ENCODE results near the gene NEDD4L.
"Not testable (repeated sequence)": the region's sequence is repeated elsewhere in the genome, so short reads cannot be mapped to it uniquely, and the experiment has no call there.

Gene NEDD4L

GRCh38 chr18:58363767-58364540 is 319.9 kb downstream of the NEDD4L start:
- no peak for DNase-seq (ENCODE audit: low read depth in 2 of 2, low spot score in 1 of 2)

DNA sequence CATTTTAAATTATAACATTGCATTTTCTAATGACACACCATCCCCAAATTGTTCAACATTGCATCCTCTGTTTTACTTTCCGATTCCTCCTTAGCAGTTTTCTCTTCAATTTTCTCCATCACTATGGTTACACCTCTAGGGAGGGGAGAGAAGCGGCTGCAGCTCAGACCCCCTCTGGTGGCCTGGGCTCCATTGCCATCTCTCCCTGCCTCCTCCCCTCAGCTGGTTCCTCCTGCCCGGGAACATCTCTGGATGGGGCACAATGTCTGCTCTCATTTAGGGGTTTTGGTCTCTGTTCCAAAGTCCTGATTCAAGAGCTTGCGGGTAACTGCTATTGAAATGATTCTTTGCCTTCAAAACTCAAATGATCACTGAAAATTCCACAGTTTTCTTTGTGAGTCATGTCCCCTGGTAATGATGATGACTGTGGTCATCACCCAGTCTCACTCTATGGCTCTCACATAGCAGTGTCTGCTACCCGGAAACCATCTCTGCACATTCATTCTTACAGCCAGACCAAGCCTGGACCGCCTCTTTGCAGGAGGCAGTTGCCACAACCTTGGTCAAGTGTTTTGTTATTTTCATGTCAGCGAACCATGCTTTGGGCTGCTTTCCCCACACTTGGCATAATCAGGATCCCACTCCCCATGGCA is 321.0 kb downstream of the NEDD4L start:
- no peak for DNase-seq (ENCODE audit: low read depth in 2 of 2, low spot score in 1 of 2)

- DNase-seq (ENCODE audit: low read depth in 2 of 2, low spot score in 1 of 2), result no peak
Measured at GRCh38 chr18:58367425-58368140, 323.6 kb downstream of the NEDD4L start.

DNA sequence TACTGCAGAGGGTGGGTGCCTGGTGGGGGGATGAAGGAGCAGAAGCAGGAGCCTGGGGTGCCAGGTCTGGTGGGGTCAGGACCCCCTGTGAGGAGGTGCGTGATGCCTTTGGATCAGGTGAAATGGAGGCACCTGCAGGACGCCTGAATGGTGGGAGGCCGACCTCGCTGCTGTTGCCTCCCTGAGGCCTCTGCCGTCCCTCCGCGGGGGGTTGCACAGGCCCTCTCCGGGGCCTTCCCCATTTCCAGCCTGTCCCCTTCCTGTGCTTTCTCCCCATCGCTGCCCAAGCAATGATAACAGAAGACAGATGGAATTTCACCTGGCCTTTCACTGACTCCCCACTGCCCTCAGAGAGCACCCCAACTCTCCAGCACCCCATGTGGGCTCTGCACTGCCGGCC is 325.6 kb downstream of the NEDD4L start:
- DNase-seq (ENCODE audit: low read depth in 2 of 2, low spot score in 1 of 2), result no peak

- DNase-seq (ENCODE audit: low read depth in 2 of 2, low spot score in 1 of 2), result no peak
Measured at GRCh38 chr18:58370038-58370580, 326.1 kb downstream of the NEDD4L start.

DNA sequence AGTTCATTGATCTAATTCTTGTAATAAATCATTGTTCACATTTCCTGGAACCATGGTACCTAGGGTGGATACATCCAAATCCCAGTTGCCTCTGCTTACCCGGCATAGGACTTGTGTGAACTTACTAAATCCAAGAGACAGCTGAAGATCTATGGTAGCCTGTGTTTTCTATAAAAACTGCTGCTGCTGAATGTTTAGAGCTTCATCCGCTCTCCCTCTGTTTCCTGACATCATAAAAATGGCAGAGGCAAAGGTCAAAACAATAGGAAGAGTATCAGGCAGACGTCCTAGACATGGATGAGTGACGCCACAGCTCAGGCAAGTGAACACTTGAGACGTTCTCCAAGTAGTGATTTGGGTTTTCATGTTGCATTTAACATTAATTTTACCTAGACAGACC is 326.6 kb downstream of the NEDD4L start:
- no peak for DNase-seq (ENCODE audit: low read depth in 2 of 2, low spot score in 1 of 2)

DNA sequence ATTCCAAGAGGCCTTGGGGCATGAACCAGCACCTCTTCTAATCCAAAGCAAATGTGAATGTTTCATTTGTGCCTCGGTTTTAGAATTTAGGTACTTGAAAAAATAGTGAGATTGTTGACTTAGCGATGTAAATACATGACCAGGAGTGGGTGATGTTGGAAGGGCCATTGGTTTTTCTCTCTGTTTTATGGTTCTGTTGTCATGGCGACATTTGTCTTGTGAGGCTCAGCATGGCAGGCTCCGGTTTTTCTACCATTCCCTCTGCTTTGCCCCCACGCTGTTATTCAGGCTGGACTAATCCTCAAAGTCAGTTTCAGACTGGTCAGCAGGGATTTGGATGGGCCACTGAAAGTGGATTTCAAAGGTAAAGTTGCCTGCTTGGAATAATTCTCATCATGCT is 329.5 kb downstream of the NEDD4L start:
- DNase-seq (ENCODE audit: low read depth in 2 of 2, low spot score in 1 of 2), result no peak

GRCh38 chr18:58375051-58375450 is 331.0 kb downstream of the NEDD4L start:
- no peak for DNase-seq (ENCODE audit: low read depth in 2 of 2, low spot score in 1 of 2)

DNA sequence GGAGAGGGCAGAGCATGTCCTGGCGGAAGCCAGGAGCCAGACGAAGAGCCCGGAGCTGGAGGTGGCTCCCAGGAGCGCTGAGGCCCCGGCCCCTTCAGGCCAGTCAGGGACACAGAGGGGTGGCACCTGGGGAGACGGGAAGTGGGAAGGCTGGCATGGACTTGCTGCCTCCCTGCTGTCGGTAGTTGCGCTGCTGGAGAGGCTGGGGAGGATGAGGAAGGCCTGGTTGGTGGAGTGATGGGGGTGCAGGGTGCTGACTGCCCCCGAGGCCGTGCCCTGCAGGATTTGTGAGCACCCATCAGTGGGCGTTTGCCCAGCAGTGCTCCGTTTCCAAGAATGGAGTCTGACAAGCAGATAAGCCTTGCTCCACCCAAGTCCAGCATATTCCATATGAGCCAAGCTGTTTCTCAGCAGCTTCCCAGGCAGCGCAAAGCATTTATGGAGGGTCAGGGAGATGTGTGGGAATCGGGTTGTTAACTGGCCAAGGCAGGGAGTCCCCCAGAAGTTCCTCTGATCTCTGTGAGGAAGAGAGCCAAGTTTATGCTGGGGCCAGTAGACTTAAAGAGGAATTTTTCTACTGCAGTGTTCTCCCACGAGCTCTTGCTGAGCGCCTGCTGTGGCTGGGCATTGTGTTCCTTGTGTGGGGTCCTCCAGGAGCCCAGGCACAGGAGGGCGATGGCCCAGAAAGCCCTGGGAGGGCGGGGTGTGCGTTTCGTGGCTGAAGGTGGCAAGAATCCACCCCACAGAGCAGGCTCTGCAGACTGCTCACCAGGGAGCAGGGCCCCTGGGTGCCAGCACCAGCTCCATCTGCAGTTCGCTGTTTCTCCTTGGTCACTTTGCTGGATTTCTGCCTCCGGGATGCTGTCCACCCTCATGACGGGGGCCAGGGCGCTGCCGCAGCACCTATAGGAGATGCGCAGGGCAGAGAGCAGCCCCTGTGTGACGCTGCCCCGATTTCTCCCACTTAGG is 334.7 kb downstream of the NEDD4L start:
- DNase-seq (ENCODE audit: low read depth in 2 of 2, low spot score in 1 of 2), result no peak

DNA sequence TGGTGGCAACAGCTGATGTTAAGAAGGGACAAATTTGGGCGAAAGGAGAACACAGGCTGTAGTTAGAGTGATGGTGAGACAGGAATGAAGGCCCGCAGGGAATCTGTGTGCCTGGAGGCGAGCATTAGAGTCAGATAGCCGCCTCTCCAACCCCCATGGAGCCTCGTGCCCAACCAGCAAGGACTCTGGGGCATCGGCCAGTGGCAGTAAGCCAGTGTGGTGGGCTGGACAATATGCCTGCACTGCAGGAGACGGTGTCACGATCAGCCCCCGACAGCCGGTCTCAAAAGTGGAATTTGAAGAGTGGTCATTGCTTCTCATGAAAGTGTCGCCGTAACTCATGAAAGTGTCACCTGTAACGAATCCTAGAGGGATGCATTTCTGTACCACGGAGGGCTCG is 335.4 kb downstream of the NEDD4L start:
- DNase-seq (ENCODE audit: low read depth in 2 of 2, low spot score in 1 of 2), result no peak

- DNase-seq (ENCODE audit: low read depth in 2 of 2, low spot score in 1 of 2), result not testable (repeated sequence)
Measured at GRCh38 chr18:58380113-58380512, 336.1 kb downstream of the NEDD4L start.

- no peak for DNase-seq (ENCODE audit: low read depth in 2 of 2, low spot score in 1 of 2)
Measured at GRCh38 chr18:58381676-58382411, 337.8 kb downstream of the NEDD4L start.

DNA sequence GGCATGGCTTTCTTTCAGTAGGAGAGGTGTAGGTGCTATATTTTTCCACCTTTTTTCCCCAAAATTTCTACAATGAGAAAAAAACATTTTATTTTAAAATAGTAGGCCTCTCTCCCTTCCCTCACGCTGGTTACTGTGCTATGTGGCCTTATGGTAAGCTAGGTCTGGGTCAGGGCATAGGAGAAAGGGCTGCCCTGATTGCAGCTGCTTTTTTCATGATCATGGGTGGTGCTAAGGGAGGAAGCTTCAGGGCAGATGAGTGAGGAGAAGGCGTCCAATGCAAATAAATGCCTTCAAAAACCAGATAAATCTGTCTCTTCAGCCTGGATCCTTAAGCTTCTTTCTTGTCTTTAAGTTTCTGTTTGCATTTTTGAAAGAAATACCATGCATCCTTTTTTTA is 338.4 kb downstream of the NEDD4L start:
- no peak for DNase-seq (ENCODE audit: low read depth in 2 of 2, low spot score in 1 of 2)

DNA sequence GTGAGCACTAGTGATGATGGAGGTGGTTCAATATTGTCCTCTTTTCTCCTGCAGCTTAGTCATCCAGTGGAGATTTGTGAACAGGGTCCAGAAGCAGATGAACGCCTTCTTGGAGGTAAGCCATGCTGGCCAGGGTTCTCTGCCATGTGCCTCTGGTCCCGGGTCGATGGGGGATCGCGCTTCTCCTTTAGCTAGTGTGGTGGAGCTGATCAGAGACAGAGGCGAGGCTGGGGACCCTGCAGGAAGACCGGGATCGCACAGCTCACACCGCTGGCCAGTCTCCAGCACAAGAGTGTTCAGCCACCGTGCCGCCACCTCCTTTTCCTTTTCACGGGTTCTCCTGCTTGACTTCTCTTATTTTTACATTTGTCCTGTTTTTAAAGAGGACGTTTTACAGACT is 341.4 kb downstream of the NEDD4L start:
- DNase-seq (ENCODE audit: low read depth in 2 of 2, low spot score in 1 of 2), result no peak

DNA sequence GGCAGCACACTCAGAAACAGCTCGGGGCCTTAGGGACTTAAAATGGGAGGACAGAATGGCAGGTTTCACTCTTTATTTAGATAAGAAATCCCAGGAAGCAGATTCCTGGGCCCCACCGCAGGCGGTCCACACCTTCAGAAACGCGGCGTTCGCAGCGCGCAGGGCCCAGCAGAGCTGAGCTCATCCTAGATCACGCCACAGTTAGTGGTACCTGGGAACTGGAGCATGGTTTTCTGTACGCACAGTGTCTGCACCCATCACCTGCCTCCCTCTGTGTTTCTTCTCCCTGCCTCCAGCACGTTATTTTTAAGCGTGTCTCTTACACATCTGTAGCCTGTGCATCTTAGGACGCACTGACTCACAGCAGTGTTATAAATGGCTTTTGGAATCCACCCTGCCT is 342.8 kb downstream of the NEDD4L start:
- DNase-seq (ENCODE audit: low read depth in 2 of 2, low spot score in 1 of 2), result no peak

GRCh38 chr18:58387716-58388115 is 343.7 kb downstream of the NEDD4L start:
- no peak for DNase-seq (ENCODE audit: low read depth in 2 of 2, low spot score in 1 of 2)

- DNase-seq (ENCODE audit: low read depth in 2 of 2, low spot score in 1 of 2), result no peak
Measured at GRCh38 chr18:58388736-58389135, 344.7 kb downstream of the NEDD4L start.

GRCh38 chr18:58389745-58390144 is 345.7 kb downstream of the NEDD4L start:
- DNase-seq (ENCODE audit: low read depth in 2 of 2, low spot score in 1 of 2), result no peak

DNA sequence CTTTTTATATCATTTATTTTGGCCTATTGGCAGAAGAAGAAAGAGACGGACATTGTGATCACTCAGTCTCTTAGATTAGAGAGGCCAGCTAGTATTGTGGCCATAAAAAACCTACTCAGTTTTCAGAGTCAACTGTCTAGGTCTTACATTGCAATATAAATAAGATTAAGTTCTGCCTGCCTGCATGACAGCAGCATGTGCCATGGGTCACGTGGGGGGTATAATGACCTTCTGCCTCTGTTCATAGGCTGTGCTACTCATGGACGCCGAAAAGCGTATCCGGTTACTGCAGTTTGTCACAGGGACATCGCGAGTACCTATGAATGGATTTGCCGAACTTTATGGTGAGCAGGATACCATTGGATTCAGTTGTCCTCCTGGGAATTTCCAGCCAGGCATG is 346.4 kb downstream of the NEDD4L start:
- DNase-seq (ENCODE audit: low read depth in 2 of 2, low spot score in 1 of 2), result no peak

GRCh38 chr18:58391231-58391825 is 347.3 kb downstream of the NEDD4L start:
- no peak for DNase-seq (ENCODE audit: low read depth in 2 of 2, low spot score in 1 of 2)

All from stimulated activated CD8-positive, alpha-beta memory T cell treated with anti-CD3 and anti-CD28 coated beads, Interleukin-4, amount 100 ng/mL, for 4 hours (primary cell).